H4 (cell line): Measurements from ENCODE around the gene NCF2. TPM values are rescaled to one million over a fixed set of nuclear protein-coding genes. Genes with fewer than 3 reads are reported as not detected.
"Not testable (repeated sequence)": the region's sequence is repeated elsewhere in the genome, so short reads cannot be mapped to it uniquely, and the experiment has no call there.

Experiments
- DNase-seq: peaks from one replicate; pipeline ENCODE4 v3.0.0-alpha.2; 2015; ENCODE audit warnings: low spot score
- total RNA-seq: library from RNA; depleted of rRNA; stranded (reverse); fragments of >200 nt; shearing (Covaris generic); gene quantifications from 2 replicates; pipeline ENCODE4 v1.2.3, GENCODE V29; 2014; rRNA removed

Gene NCF2, protein sequence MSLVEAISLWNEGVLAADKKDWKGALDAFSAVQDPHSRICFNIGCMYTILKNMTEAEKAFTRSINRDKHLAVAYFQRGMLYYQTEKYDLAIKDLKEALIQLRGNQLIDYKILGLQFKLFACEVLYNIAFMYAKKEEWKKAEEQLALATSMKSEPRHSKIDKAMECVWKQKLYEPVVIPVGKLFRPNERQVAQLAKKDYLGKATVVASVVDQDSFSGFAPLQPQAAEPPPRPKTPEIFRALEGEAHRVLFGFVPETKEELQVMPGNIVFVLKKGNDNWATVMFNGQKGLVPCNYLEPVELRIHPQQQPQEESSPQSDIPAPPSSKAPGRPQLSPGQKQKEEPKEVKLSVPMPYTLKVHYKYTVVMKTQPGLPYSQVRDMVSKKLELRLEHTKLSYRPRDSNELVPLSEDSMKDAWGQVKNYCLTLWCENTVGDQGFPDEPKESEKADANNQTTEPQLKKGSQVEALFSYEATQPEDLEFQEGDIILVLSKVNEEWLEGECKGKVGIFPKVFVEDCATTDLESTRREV
- total RNA-seq = 4.1 and 10.2 TPM in 2 replicates

DNA sequence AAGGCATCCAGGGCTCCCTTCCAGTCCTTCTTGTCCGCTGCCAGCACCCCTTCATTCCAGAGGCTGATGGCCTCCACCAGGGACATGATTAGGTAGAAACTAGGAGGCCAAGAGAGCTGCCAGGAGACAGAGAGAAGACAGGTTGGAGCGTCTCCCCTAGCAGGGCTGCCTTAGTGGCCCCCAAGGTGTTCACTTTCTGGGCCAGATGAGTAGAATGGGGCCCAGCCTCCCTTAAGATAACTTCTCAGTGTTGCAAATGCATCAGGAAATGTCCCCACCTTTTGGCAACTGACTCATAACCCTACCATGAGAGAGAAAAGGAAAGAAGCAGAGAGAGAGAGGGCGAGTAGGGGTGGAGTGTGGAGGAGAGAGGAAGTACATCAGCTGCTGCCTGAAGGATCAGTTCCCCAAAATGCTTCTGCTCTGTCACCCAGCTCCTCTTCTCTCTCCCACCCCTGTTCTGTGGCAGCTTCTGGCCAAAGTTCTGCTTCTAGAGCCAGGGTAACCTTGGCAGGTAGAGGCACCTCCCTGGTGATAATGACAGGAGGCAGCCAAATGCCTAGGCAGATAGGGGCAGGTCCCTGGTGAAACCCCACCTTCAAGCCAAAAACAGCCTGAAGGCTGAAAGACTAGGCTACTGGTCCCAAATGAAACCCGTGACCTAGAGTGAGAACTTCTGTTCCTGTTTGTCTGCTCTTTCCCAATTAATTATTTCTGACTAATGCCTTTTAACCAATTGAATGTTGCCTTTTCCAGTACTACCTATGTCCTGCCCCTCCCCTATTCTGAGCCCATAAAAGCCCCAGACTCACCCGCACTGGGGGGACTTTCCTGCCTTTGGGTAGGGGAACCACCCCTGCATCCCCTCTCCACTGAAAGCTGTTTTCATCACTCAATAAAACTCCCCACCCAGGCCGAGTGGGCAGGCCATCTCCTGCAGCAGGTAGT, at the start of gene NCF2:
Gene NCF2, minus strand, starts transcription at position 216 of the 948 bp plus-strand sequence. Its CDS starts 130 bp downstream, at position 86.
- no peak for DNase-seq

DNA sequence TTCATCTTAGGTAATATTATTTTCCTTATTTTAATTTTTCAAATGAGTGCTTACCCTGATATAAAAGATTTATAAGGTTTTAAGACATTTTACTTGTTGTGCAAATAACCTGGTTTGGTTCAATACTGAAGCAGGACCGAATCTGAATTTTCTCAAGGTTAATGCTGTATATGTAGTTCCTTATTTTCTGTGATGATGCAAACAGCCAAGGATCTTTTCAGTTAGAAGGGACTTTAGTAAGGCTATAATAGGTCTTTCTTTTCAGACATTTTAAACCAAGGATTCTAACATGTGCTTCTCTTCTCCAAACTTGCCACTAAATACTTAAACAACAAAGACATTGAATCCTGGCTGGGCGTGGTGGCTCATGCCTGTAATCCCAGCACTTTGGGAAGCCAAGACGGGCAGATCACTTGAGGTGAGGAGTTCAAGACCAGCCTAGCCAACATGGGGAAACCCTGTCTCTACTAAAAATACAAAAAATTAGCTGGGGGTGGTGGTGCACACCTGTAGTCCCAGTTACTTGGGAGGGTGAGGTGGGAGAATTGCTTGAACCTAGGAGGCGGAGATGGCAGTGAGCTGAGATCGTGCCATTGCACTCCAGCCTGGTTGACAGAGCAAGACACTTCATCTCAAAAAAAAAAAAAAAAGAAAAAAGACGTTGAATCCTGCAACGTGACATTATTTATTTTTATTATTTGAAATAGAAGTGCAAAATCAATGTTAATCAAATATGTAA, 48.6 kb upstream of the NCF2 start:
- DNase-seq = no peak

DNA sequence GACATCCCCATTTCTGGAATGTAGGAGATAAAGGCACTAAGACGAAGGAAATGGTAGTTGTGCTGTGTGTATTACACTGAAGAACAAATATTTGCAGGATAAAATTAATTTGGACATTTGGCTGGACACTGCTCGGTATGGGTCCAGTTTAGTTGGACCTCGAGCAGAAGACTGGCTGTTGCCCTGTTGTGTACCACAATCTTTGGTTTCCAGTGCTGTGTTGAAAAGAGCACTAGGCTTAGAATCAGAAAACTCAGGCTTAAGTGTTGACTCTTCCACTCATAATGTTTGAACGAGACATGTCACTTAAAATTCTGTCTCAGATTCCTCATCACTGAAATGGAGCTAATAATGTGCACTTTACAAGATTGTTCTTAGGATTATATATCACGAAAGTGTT, 46.5 kb upstream of the NCF2 start:
- DNase-seq = no peak

DNA sequence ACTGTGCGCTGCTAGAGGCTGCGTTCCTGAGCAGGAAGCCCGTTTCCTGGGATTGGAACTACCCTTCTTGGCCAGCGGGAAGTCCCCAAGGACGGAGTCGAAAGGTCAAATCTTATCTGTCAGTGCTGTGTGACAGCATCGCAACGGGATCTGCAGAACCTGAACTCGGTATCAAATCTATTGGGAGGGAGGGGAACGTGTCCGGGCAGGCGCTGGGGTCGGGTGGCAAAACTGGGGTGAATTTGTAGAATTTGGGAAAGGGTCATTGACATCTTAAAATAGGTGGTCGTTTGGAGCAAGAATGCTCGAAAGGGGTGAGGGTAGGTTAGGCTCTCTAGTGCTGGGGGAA, 46.0 kb upstream of the NCF2 start:
- DNase-seq = no peak

DNA sequence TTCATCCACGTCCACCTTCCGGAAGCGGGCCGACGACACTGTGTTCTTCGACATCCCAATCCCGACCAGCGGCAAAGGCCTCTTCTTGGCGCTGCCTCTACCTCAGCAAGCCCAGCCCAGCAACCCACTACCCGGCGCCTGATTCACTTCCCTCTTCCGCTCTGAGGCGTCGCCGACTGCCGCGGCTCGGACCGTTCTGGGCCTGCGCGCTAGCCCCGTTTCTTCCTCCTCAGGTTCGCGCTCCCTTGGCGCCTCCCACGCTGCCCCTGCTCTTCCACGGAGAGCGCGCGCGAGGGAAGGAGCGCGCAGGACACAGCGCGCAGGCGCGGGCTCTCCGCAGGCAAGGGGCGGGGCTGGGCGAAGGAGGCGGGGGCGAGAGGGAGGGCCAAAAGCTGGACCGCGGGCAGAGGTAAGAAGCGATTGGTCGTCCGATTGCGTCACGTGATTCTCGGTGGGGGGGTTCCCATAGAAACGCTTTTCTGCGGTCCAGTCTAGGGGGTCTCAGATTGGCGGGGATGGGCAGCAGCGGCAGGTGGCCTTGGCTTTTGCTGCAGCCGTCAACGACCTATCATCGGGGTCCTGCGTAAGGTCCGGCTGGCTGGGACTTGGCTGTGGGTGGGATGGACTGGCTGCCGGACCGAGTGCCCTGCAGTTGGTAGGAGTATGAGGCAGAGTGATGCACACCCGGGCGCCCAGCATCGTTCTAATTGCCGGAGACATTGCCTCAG, 45.5 kb upstream of the NCF2 start, which contains the start of gene ARPC5:
Gene ARPC5, minus strand, starts transcription at position 178 of the 728 bp plus-strand sequence. Its CDS starts 124 bp downstream, at position 54.
- peak; percentile 95 for DNase-seq

DNA sequence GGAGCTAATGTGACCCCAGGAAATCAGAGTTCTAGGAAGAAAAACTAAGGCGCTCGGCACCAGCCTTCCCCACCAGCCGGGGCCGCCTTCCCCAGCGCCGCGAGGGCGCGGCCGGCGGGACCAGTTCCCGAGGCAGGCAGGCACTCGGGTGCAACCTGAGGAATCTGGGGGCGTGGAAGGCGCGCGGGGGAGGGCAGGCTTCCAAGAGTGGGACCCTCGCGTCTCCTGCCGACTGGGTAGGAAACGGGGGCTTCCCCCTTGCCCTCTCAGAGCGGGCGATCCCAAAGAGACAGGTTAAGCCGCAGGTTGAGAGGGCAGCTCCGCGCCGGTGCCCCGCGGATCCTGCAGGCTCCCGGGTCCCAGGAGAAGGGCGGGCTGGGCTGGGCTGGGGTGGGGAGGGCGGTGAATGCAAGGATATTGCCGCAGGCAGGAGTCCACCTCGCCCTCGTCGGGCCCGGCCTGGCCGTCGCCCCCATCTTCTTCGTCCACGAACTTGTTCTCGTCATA, 44.9 kb upstream of the NCF2 start:
- no peak for DNase-seq

DNA sequence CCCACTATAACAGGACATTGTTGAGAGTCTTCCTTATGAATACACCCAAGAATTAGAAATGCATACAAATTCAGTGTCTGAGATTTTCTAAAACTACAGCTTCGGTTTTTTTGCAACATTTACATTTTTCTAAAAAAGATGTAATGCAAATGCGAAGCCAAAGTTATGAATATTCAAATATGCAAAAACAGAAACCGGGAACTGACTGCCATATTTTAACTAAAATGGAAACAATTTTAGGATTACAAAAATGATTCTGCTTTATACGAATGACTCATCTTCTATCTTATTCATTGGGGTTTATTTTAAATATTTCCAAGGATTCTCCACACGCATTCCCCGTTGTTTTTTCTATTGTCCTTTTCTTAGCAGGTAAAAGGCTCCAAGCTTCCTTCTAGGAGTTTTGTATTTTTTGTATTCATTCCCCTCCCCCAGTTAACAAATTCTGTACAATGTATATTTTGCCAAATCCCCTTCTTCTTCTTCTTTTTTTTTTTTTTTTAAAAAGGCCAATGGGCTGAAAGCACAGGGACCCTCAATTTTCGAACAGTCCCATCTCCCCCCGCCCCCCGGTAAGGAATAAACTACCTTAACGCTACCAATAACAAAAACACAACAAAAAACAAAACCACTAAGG, 44.3 kb upstream of the NCF2 start:
- DNase-seq = no peak

DNA sequence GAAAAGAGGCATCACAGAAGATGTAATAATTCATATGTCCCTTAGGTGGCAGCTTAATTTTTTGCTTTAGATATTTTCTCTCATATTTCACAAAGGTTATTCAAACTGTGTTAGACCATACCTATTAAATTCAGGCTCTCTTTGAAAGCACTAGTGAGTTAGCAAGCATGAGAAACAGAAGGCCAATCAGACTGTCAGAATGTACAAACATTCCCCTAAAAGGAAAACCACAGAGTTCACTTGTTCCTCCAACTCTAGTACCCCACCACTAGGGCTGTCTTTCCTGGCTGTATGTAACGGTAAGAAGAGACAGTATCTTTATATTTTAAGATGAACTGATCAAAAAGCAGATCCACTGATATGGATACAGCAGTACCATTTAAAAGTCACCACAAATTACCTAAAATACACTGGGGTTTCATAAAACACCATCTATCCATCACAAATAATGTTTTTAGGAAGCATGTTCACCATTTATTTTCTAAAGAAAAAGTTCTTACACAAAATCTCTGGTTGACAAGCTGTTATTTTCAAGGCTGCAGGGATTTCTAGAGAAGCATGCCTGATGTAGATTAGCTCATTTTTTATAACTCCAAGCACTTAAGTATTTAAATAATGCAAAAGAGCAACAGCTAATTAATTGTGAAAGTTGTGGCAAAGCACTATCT, 43.6 kb upstream of the NCF2 start:
- peak; percentile 90 for DNase-seq

DNA sequence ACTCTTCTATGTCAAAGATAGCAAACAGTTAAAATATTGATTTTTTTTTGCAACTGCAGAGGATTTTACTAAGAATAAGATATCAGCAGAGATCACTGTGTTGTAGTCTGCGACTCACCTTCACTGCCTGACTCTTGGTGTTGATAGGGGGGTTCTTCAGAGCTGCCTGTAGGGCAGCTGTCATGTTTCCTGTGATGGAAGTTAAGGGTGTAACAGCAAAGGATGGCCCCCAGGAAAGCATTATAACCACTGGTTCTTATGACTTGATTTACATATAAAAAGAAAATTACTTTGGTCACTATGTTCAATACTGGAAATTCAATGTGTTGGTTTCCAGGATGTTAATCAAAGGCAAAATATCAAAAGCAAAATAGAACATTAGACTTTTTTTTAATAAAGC, 42.7 kb upstream of the NCF2 start:
- no peak for DNase-seq

DNA sequence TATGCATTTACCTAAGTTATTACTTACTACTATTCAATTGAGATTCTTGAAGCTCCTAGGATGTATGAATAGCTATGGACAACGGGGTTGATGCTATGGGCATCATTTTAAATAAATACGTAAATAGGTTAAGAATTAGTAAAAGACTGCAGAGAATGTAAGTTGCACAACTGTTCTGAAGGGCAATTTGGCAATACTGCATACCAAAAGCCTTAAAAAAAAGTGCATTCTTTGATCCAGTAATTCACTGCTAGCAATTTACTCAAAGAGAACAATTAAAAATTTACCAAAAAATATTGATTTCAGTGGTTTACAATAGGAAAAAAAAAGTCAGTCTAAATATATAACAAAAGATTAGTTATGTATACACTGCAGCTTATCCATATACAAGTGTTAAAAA, 41.9 kb upstream of the NCF2 start:
- DNase-seq = no peak

DNA sequence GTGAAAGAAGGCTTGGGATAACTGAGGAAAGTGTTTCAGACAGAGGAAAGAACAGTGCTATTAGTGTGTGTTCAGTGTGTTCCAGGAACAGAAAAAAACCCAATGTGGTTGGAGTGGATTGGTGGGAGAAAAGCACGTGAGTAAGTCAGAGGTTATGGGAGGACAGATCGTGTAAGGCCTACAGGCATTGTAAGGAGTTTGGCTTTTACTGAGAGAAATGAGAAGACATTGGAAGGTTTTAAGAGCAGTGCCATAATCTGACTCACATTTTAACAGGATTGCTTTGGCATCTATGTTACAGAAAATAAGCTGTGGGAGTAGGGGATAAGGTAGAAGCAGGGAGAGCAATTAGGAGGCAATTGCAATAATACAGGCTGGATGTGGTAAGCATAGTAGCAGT, 40.5 kb upstream of the NCF2 start:
- DNase-seq = no peak

DNA sequence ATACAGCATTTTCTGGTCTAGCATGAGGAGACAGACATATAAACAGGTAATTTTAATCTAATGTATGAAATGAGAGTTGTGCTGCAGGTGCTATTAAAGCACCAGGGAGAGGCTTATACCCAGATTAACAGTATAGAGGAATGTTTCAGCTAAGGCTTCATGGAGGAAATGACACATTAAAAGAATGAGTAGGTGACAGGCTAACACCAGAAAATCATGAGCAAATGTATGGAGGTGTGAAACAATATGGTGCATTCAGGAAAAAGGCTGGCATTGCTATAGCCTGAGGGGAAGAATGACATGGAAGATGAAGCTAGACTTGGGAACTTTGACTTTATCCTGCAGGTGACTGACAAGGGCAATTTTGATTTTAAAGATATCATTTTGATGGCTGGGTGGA, 38.3 kb upstream of the NCF2 start:
- no peak for DNase-seq

DNA sequence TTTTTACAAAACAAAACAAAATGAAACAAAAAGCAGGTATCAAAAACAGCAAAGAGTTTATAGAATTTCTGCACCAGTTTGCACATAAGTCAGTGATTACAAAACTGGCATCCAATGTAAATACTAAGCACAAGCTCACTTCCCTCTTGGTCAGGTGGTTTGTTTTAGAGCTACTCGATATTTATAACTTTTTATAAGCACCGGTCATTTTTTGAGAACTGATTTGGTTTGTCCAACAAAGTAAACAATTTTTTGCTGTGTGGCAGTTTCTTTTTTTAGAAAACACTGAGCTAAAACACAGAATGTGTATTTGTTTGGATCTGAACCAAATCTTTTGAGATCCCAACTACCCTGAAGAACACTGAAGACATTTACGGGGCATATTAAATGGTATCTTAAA, 36.0 kb upstream of the NCF2 start:
- DNase-seq = not testable (repeated sequence)

DNA sequence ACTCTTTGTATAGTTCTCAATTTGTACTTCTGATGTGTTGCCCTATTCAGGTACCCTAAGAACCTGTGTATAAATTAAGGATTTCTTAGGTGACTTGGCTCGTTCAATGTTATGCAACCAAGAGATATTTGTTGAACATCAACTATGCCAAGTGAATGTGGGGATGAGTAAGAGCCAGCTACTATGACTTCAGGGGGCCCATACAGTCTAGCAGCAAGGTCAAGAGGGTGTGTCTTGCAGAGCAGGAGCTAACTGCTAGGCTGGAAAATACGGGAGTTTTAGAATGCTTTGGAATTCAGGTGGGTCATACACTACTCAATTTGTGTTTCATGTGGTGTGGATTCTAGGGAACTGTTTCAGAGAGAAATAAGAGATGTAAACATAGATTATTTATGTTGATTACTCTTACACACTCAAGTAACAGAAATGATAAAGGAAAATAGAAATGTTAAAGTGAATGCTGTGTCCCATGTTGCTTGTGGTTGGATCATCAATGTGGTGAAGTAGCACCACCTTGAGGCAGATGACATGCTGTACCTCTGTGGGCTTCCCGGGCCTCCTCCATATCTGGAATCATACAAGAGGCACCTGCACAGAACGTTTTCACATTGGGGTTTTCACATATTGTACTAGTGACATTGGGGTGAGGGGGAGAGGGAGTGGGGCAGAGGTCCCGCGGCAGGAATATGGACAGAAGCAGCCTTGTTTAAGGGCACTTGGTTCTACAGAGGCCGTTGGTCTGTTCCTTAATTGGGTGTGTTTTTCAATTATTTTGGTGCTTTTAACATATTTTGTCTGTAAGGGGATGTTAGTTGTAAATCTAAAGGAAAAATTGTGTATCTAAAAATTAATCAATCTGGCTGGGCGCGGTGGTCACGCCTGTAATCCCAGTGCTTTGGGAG, 32.9 kb upstream of the NCF2 start:
- peak; percentile 69 for DNase-seq

DNA sequence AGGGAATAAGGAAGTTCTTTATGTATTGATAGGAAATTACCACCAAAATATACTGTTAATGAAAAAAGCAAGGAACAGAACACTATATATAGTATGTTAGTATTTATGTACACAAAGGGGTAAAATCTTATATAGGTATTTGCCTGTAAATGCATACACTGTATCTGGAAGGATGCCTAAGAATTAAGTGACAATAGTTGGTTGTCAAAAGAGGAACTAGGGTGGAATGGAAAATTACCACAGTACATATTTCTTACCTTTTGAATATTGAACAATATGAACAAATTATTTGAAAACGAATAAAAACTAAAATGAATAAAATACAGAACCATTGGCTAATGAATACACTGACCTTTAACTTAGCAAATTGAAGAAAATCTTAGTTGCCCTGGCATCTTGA, 31.8 kb upstream of the NCF2 start:
- no peak for DNase-seq

DNA sequence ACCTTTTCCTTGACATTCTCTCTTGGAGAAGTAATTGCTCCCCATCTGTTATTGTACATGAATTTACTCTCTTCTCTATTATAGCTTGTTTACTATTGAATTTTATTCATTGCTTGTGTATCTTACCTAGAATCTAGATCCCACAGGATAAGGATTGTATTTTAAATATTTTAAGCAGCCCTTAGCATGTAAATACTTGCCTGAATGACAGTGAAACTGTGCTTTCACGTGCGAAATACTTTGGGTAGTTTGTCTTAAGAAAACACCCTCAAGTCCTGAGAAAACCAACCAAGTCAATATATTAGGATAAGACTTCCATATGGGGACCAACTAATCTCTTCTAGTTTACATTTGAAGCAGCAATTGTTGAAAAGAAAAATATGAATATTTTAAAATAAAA, 30.1 kb upstream of the NCF2 start:
- no peak for DNase-seq

DNA sequence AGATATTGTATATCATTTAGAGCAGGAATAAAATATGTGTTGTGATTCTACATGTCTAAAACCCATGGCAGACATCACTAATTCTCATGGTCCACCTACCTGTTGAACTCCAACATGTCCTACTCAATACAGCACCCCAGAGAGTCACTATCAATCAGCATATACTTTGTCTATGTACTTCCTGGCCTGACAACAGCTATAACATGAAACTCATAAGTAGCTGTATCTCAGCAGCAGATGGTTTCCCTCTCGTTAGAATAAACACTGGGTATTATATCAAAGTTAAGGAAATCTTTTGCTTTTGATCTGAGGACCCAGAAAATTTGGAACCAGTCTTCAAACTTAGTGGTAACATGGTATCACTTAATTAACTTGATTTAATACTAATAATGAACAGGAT, 29.5 kb upstream of the NCF2 start:
- DNase-seq = no peak

DNA sequence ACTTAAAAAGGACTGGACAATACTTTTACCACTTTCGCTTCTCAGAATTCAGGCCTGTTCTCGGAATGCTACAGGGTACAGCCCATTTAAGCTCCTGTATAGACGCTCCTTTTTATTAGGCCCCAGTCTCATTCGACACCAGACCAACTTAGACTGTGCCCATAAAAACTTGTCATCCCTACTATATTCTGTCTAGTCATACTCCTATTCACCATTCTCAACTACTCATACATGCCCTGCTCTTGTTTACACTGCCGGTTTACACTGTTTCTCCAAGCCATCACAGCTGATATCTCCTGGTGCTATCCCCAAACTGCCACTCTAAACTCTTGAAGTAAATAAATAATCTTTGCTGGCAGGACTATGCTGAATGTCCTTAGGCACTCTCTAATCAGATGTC, 27.9 kb upstream of the NCF2 start:
- not testable (repeated sequence) for DNase-seq

DNA sequence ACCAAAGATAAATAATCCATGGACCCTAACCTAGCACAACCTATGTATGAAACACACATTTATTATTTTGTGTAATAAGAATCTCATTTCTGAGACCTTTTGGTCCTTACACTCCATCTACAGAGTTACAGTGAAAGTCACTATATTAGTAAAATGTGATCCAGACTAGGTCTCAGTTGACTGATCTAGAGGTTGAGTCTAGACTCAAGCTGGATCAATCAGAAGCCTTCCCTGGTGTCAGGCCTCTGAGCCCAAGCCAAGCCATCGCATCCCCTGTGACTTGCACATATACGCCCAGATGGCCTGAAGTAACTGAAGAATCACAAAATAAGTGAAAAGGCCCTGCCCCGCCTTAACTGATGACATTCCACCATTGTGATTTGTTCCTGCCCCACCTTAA, 22.7 kb upstream of the NCF2 start:
- not testable (repeated sequence) for DNase-seq
